ENCODE results near the gene AIF1.

DNA sequence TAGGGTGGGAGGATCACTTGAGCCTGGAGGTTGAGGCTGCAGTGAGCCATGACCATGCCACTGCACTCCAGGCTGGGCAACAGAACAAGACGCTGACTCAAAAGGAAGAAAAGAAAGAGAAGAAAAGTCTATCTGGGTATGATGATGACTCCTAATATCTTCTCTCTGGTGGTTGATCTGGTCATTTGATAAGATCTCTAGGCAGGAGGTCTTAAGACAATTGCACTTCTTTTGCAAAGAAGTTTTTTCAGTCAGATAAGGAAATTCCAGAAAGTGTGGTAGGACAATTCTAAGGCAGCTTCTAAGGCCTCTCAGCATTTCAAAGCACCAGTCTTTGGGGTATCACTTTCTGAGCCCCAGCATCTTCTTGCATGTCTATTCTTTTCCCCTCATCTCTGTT, 7.7 kb upstream of the AIF1 start:
- no peak for TF ChIP-seq TSHZ2 (CRISPR knock-in tag; IDR thresholded peaks at IDR 0.05)
- no peak for TF ChIP-seq ARNTL (CRISPR knock-in tag; IDR thresholded peaks at IDR 0.05; ENCODE audit: borderline replicate concordance, low read depth)
- no peak for TF ChIP-seq ZNF565 (CRISPR knock-in tag; conservative IDR thresholded peaks at IDR 0.05; ENCODE audit: low read depth)
- no peak for TF ChIP-seq ZNF70 (CRISPR knock-in tag; IDR thresholded peaks at IDR 0.05)
- TF ChIP-seq ZFP3 (CRISPR knock-in tag; IDR thresholded peaks at IDR 0.05) = no peak
- TF ChIP-seq, protein P1, sequence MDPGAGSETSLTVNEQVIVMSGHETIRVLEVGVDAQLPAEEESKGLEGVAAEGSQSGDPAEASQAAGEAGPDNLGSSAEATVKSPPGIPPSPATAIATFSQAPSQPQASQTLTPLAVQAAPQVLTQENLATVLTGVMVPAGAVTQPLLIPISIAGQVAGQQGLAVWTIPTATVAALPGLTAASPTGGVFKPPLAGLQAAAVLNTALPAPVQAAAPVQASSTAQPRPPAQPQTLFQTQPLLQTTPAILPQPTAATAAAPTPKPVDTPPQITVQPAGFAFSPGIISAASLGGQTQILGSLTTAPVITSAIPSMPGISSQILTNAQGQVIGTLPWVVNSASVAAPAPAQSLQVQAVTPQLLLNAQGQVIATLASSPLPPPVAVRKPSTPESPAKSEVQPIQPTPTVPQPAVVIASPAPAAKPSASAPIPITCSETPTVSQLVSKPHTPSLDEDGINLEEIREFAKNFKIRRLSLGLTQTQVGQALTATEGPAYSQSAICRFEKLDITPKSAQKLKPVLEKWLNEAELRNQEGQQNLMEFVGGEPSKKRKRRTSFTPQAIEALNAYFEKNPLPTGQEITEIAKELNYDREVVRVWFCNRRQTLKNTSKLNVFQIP (CRISPR knock-in tag; IDR thresholded peaks at IDR 0.05; ENCODE audit: borderline replicate concordance, low read depth) = no peak
- no peak for TF ChIP-seq ZNF8 (CRISPR knock-in tag; IDR thresholded peaks at IDR 0.05)
- no peak for TF ChIP-seq ZFP30 (CRISPR knock-in tag; IDR thresholded peaks at IDR 0.05)
- TF ChIP-seq, protein P2, sequence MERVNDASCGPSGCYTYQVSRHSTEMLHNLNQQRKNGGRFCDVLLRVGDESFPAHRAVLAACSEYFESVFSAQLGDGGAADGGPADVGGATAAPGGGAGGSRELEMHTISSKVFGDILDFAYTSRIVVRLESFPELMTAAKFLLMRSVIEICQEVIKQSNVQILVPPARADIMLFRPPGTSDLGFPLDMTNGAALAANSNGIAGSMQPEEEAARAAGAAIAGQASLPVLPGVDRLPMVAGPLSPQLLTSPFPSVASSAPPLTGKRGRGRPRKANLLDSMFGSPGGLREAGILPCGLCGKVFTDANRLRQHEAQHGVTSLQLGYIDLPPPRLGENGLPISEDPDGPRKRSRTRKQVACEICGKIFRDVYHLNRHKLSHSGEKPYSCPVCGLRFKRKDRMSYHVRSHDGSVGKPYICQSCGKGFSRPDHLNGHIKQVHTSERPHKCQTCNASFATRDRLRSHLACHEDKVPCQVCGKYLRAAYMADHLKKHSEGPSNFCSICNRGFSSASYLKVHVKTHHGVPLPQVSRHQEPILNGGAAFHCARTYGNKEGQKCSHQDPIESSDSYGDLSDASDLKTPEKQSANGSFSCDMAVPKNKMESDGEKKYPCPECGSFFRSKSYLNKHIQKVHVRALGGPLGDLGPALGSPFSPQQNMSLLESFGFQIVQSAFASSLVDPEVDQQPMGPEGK (CRISPR knock-in tag; IDR thresholded peaks at IDR 0.05; ENCODE audit: borderline replicate concordance) = no peak
- TF ChIP-seq ISL1 (CRISPR knock-in tag; IDR thresholded peaks at IDR 0.05) = no peak
- TF ChIP-seq PPARA (CRISPR knock-in tag; IDR thresholded peaks at IDR 0.05; ENCODE audit: borderline replicate concordance) = no peak
- no peak for TF ChIP-seq TOX (CRISPR knock-in tag; IDR thresholded peaks at IDR 0.05; ENCODE audit: borderline replicate concordance)
- TF ChIP-seq CSDC2 (CRISPR knock-in tag; IDR thresholded peaks at IDR 0.05) = no peak
- no peak for TF ChIP-seq TCF4 (CRISPR knock-in tag; IDR thresholded peaks at IDR 0.05; ENCODE audit: borderline replicate concordance)

Data from SK-N-SH treated with all-trans-retinoic acid at 6 μM for 48 hours (cell line).